ENCODE data around the gene LHFPL2. TPM values are rescaled to one million over a fixed set of nuclear protein-coding genes. Genes with fewer than 3 reads are reported as not detected.

Gene LHFPL2
- polyA plus RNA-seq, 2 donors, result 0.84 to 1.4 TPM

- Histone ChIP-seq H3K27me3 (ENCODE audit: control insufficient read depth in 1 of 2, insufficient read depth in 2 of 2, low read length in 2 of 2) (no peaks in the 10 kb centered on the region), H3K4me3 (ENCODE audit: low read depth in 1 of 2, low read length in 2 of 2) (no peak overlapping the region), H3K36me3 (ENCODE audit: control insufficient read depth in 2 of 2, insufficient read depth in 2 of 2, low read length in 1 of 2) (peaks cover 0 to 4% of the 10 kb centered on the region in 2 donors), H3K4me1 (ENCODE audit: control insufficient read depth in 2 of 2, insufficient read depth in 2 of 2, low read length in 1 of 2) (no peaks in the 10 kb centered on the region), H3K9me3 (ENCODE audit: control insufficient read depth in 2 of 2, insufficient read depth in 1 of 2, low read depth in 1 of 2, low read length in 1 of 2) (no peaks in the 10 kb centered on the region), H3K27ac (ENCODE audit: low read depth in 2 of 2, low read length in 1 of 2) (no peak overlapping the region)
- WGBS, 2 donors, result 72 to 82% methylated on average over 3 of the region's 3 CpGs
These were observed 164.6 kb downstream of the LHFPL2 start for GRCh38 chr5:78483809-78484521.

- Histone ChIP-seq H3K4me3 (ENCODE audit: low read depth in 1 of 2, low read length in 2 of 2) (no peak overlapping the region), H3K27ac (ENCODE audit: low read depth in 2 of 2, low read length in 1 of 2) (no peak overlapping the region), H3K36me3 (ENCODE audit: control insufficient read depth in 2 of 2, insufficient read depth in 2 of 2, low read length in 1 of 2) (peaks cover 0 to 4% of the 10 kb centered on the region in 2 donors), H3K9me3 (ENCODE audit: control insufficient read depth in 2 of 2, insufficient read depth in 1 of 2, low read depth in 1 of 2, low read length in 1 of 2) (no peaks in the 10 kb centered on the region), H3K4me1 (ENCODE audit: control insufficient read depth in 2 of 2, insufficient read depth in 2 of 2, low read length in 1 of 2) (no peaks in the 10 kb centered on the region), H3K27me3 (ENCODE audit: control insufficient read depth in 1 of 2, insufficient read depth in 2 of 2, low read length in 2 of 2) (no peaks in the 10 kb centered on the region)
- 93 to 98% methylated on average over 1 of the region's 1 CpG for WGBS, 2 donors
These were observed 165.6 kb downstream of the LHFPL2 start for GRCh38 chr5:78482948-78483347.

GRCh38 chr5:78476795-78477194, 171.8 kb downstream of the LHFPL2 start:
- no peaks in the 10 kb centered on the region for H3K4me1 ChIP-seq (ENCODE audit: control insufficient read depth in 2 of 2, insufficient read depth in 2 of 2, low read length in 1 of 2)
- no peak overlapping the region for H3K4me3 ChIP-seq (ENCODE audit: low read depth in 1 of 2, low read length in 2 of 2)
- H3K27ac ChIP-seq (ENCODE audit: low read depth in 2 of 2, low read length in 1 of 2), result no peak overlapping the region
- H3K27me3 ChIP-seq (ENCODE audit: control insufficient read depth in 1 of 2, insufficient read depth in 2 of 2, low read length in 2 of 2), result no peaks in the 10 kb centered on the region
- no peaks in the 10 kb centered on the region for H3K9me3 ChIP-seq (ENCODE audit: control insufficient read depth in 2 of 2, insufficient read depth in 1 of 2, low read depth in 1 of 2, low read length in 1 of 2)
- WGBS, 2 donors, result 86 to 92% methylated on average over 1 of the region's 1 CpG
- H3K36me3 ChIP-seq (ENCODE audit: control insufficient read depth in 2 of 2, insufficient read depth in 2 of 2, low read length in 1 of 2), result no peaks in the 10 kb centered on the region

- Histone ChIP-seq H3K27ac (ENCODE audit: low read depth in 2 of 2, low read length in 1 of 2) (no peak overlapping the region), H3K27me3 (ENCODE audit: control insufficient read depth in 1 of 2, insufficient read depth in 2 of 2, low read length in 2 of 2) (no peaks in the 10 kb centered on the region), H3K36me3 (ENCODE audit: control insufficient read depth in 2 of 2, insufficient read depth in 2 of 2, low read length in 1 of 2) (no peaks in the 10 kb centered on the region), H3K4me3 (ENCODE audit: low read depth in 1 of 2, low read length in 2 of 2) (no peak overlapping the region), H3K9me3 (ENCODE audit: control insufficient read depth in 2 of 2, insufficient read depth in 1 of 2, low read depth in 1 of 2, low read length in 1 of 2) (no peaks in the 10 kb centered on the region), H3K4me1 (ENCODE audit: control insufficient read depth in 2 of 2, insufficient read depth in 2 of 2, low read length in 1 of 2) (no peaks in the 10 kb centered on the region)
- WGBS, 2 donors, result 96 to 97% methylated on average over 3 of the region's 3 CpGs
These were observed 173.2 kb downstream of the LHFPL2 start for GRCh38 chr5:78475370-78475769.

- Histone ChIP-seq H3K27me3 (ENCODE audit: control insufficient read depth in 1 of 2, insufficient read depth in 2 of 2, low read length in 2 of 2) (no peaks in the 10 kb centered on the region), H3K4me1 (ENCODE audit: control insufficient read depth in 2 of 2, insufficient read depth in 2 of 2, low read length in 1 of 2) (no peaks in the 10 kb centered on the region), H3K9me3 (ENCODE audit: control insufficient read depth in 2 of 2, insufficient read depth in 1 of 2, low read depth in 1 of 2, low read length in 1 of 2) (no peaks in the 10 kb centered on the region), H3K4me3 (ENCODE audit: low read depth in 1 of 2, low read length in 2 of 2) (no peak overlapping the region), H3K27ac (ENCODE audit: low read depth in 2 of 2, low read length in 1 of 2) (no peak overlapping the region), H3K36me3 (ENCODE audit: control insufficient read depth in 2 of 2, insufficient read depth in 2 of 2, low read length in 1 of 2) (no peaks in the 10 kb centered on the region)
- WGBS, 2 donors, result 95 to 97% methylated on average over 1 of the region's 1 CpG
These were observed 174.8 kb downstream of the LHFPL2 start for GRCh38 chr5:78473751-78474150.

GRCh38 chr5:78472469-78473106, 176.0 kb downstream of the LHFPL2 start:
- H3K9me3 ChIP-seq (ENCODE audit: control insufficient read depth in 2 of 2, insufficient read depth in 1 of 2, low read depth in 1 of 2, low read length in 1 of 2), result no peaks in the 10 kb centered on the region
- H3K4me1 ChIP-seq (ENCODE audit: control insufficient read depth in 2 of 2, insufficient read depth in 2 of 2, low read length in 1 of 2), result no peaks in the 10 kb centered on the region
- H3K4me3 ChIP-seq (ENCODE audit: low read depth in 1 of 2, low read length in 2 of 2), result no peak overlapping the region
- H3K27ac ChIP-seq (ENCODE audit: low read depth in 2 of 2, low read length in 1 of 2), result no peak overlapping the region
- H3K27me3 ChIP-seq (ENCODE audit: control insufficient read depth in 1 of 2, insufficient read depth in 2 of 2, low read length in 2 of 2), result no peaks in the 10 kb centered on the region
- no peaks in the 10 kb centered on the region for H3K36me3 ChIP-seq (ENCODE audit: control insufficient read depth in 2 of 2, insufficient read depth in 2 of 2, low read length in 1 of 2)

GRCh38 chr5:78471896-78472295, 176.7 kb downstream of the LHFPL2 start:
- H3K4me1 ChIP-seq (ENCODE audit: control insufficient read depth in 2 of 2, insufficient read depth in 2 of 2, low read length in 1 of 2), result no peaks in the 10 kb centered on the region
- no peaks in the 10 kb centered on the region for H3K36me3 ChIP-seq (ENCODE audit: control insufficient read depth in 2 of 2, insufficient read depth in 2 of 2, low read length in 1 of 2)
- no peaks in the 10 kb centered on the region for H3K9me3 ChIP-seq (ENCODE audit: control insufficient read depth in 2 of 2, insufficient read depth in 1 of 2, low read depth in 1 of 2, low read length in 1 of 2)

GRCh38 chr5:78467752-78468357, 180.7 kb downstream of the LHFPL2 start:
- no peak overlapping the region for H3K27ac ChIP-seq (ENCODE audit: low read depth in 2 of 2, low read length in 1 of 2)
- no peaks in the 10 kb centered on the region for H3K27me3 ChIP-seq (ENCODE audit: control insufficient read depth in 1 of 2, insufficient read depth in 2 of 2, low read length in 2 of 2)
- no peaks in the 10 kb centered on the region for H3K4me1 ChIP-seq (ENCODE audit: control insufficient read depth in 2 of 2, insufficient read depth in 2 of 2, low read length in 1 of 2)
- H3K4me3 ChIP-seq (ENCODE audit: low read depth in 1 of 2, low read length in 2 of 2), result no peak overlapping the region
- H3K36me3 ChIP-seq (ENCODE audit: control insufficient read depth in 2 of 2, insufficient read depth in 2 of 2, low read length in 1 of 2), result no peaks in the 10 kb centered on the region
- 11 to 12% methylated on average over 3 of the region's 3 CpGs for WGBS, 2 donors
- no peaks in the 10 kb centered on the region for H3K9me3 ChIP-seq (ENCODE audit: control insufficient read depth in 2 of 2, insufficient read depth in 1 of 2, low read depth in 1 of 2, low read length in 1 of 2)

More at GRCh38 chr5:78471896-78472295, 176.7 kb downstream of the LHFPL2 start:
- Histone ChIP-seq H3K4me3 (ENCODE audit: low read depth in 1 of 2, low read length in 2 of 2) (no peak overlapping the region), H3K27ac (ENCODE audit: low read depth in 2 of 2, low read length in 1 of 2) (no peak overlapping the region), H3K27me3 (ENCODE audit: control insufficient read depth in 1 of 2, insufficient read depth in 2 of 2, low read length in 2 of 2) (no peaks in the 10 kb centered on the region)

GRCh38 chr5:78467140-78467539, 181.4 kb downstream of the LHFPL2 start:
- Histone ChIP-seq H3K4me3 (ENCODE audit: low read depth in 1 of 2, low read length in 2 of 2) (no peak overlapping the region), H3K27ac (ENCODE audit: low read depth in 2 of 2, low read length in 1 of 2) (no peak overlapping the region), H3K9me3 (ENCODE audit: control insufficient read depth in 2 of 2, insufficient read depth in 1 of 2, low read depth in 1 of 2, low read length in 1 of 2) (no peaks in the 10 kb centered on the region), H3K4me1 (ENCODE audit: control insufficient read depth in 2 of 2, insufficient read depth in 2 of 2, low read length in 1 of 2) (no peaks in the 10 kb centered on the region), H3K36me3 (ENCODE audit: control insufficient read depth in 2 of 2, insufficient read depth in 2 of 2, low read length in 1 of 2) (no peaks in the 10 kb centered on the region), H3K27me3 (ENCODE audit: control insufficient read depth in 1 of 2, insufficient read depth in 2 of 2, low read length in 2 of 2) (no peaks in the 10 kb centered on the region)
- WGBS, 2 donors, result 99 to 100% methylated on average over 1 of the region's 1 CpG

Data from esophagus (tissue), 2 donors.